ENCODE results near the gene GRK1.

The GRK1 gene

DNA sequence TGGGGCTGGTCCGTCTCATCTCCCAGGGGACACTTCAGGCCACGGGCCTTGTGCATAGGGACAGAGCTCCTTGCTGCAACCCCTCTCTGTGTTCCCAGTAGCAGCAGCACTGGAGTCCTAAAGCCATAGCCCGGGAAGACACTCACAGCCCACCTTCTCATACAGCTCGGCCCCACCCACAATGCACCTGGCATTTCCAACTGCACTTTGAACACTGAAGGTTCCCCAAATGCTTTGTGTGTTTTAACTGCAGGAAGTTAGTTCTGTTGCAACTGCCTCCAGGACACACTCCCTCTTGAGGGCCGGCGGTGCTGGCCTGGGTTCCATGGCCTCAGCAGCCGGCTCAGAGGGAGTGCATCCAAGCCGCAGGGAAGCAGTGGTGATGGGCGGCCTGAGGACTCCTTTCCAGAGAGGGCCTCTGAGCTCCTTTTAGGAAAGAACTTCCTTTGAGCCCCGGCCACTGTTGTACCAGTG lies 69.3 kb downstream of the GRK1 start:
- no peak for DNase-seq (ENCODE audit: low read depth)
- H3K4me3 ChIP-seq (ENCODE audit: low read length): no peak overlapping the region
- TF ChIP-seq, protein P1, sequence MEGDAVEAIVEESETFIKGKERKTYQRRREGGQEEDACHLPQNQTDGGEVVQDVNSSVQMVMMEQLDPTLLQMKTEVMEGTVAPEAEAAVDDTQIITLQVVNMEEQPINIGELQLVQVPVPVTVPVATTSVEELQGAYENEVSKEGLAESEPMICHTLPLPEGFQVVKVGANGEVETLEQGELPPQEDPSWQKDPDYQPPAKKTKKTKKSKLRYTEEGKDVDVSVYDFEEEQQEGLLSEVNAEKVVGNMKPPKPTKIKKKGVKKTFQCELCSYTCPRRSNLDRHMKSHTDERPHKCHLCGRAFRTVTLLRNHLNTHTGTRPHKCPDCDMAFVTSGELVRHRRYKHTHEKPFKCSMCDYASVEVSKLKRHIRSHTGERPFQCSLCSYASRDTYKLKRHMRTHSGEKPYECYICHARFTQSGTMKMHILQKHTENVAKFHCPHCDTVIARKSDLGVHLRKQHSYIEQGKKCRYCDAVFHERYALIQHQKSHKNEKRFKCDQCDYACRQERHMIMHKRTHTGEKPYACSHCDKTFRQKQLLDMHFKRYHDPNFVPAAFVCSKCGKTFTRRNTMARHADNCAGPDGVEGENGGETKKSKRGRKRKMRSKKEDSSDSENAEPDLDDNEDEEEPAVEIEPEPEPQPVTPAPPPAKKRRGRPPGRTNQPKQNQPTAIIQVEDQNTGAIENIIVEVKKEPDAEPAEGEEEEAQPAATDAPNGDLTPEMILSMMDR (conservative IDR thresholded peaks at IDR 0.05; ENCODE audit: low read depth, low read length): no peak

DNA sequence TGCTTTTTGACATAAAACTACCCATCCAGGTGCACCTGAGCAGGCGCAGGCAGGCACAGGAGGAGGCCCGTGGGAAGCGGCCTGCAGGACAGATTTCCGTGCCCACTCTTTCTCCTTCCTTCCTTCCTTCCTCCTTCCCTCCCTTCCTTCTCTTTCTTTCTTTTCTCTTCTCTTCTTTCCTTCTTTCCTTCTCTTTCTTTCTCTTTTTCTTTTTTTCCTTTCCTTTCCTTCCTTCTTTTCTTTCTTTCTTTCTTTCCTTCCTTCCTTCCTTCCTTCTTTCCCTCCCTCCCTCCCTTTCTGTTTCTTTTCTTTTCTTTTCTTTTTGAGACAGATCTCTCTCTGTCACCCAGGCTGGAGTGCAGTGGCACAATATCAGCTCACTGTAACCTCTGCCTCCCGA lies 70.8 kb downstream of the GRK1 start:
- DNase-seq (ENCODE audit: low read depth): no peak
- TF ChIP-seq, protein P1 (conservative IDR thresholded peaks at IDR 0.05; ENCODE audit: low read depth, low read length): no peak
- H3K4me3 ChIP-seq (ENCODE audit: low read length): no peak overlapping the region

DNA sequence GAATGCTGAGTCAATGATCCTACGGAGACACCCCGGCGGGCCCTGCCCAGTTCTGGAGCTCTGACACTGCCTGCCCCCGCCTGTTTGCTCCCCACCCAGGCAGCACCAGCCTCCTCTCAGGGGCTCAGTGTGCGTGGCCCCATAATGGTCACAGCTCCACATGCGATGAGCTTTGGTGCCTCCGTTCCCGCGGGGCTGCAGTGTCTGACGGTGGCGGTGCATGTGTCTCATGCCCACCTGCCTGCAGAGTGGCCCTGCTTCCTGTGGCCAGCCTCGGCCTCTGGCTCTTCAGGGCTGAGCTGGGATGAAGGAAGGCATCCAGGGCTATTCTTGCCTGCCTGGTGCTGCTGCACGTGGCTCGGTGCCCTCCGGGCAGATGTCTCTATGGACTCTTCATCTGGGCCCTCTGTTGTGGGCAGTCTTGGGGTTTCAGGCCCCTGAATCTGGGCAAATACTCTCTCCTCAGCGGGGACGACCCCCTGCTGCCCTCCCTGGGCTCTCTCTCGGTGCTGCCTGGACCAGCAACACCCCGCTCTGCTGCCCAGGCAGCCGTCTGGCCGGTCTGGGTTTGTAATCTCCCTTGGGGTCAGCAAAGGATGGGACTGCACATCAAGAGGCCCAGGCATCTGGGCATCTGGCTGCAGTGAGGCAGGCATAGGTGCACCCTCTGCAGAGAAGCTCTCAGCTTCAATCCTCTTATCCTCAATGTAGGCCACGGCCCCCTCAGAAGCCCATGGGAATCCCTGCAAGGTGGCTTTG lies 72.7 kb downstream of the GRK1 start:
- TF ChIP-seq, protein P1 (conservative IDR thresholded peaks at IDR 0.05; ENCODE audit: low read depth, low read length): no peak
- H3K4me3 ChIP-seq (ENCODE audit: low read length): no peak overlapping the region

DNA sequence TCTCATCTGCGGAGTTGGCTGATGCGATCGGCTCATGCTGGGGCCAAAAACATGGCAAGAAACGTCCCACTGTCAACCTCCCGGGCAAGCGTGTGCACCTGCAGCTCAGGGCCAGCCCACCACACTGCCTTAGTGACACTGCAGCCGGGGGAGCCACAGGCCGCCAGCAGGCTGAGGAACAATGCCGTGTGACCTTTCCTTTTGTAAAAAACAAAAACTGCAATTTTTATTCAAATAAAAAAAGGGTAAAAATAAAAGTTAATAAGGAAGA lies 73.2 kb downstream of the GRK1 start:
- no peak for DNase-seq (ENCODE audit: low read depth)
- TF ChIP-seq, protein P1 (conservative IDR thresholded peaks at IDR 0.05; ENCODE audit: low read depth, low read length): no peak

More for the DNA sequence above, 72.7 kb downstream of the GRK1 start:
- DNase-seq (ENCODE audit: low read depth): no peak

DNA sequence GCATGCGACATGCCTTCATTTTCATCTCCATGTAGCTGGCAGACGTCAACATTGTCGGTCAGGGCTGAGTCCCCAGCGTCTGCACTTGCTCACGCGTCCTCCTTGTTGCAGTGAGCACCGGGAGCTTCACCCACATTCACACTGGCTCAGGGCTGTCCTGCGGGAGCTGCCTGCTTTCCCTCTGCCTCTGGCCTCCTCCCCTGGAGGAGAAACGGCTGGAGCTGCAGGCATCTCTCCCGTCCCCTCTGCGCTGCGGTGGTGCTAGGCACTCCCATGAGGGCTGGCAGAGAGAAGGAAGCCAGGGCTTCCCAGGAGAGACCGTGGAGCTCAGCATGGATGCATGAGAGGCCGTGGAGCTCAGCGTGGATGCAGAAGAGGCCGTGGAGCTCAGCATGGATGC lies 73.6 kb downstream of the GRK1 start:
- TF ChIP-seq, protein P1 (conservative IDR thresholded peaks at IDR 0.05; ENCODE audit: low read depth, low read length): no peak
- DNase-seq (ENCODE audit: low read depth): no peak
- H3K4me3 ChIP-seq (ENCODE audit: low read length): no peak overlapping the region

More for the DNA sequence above, 73.2 kb downstream of the GRK1 start:
- H3K4me3 ChIP-seq (ENCODE audit: low read length): no peak overlapping the region

DNA sequence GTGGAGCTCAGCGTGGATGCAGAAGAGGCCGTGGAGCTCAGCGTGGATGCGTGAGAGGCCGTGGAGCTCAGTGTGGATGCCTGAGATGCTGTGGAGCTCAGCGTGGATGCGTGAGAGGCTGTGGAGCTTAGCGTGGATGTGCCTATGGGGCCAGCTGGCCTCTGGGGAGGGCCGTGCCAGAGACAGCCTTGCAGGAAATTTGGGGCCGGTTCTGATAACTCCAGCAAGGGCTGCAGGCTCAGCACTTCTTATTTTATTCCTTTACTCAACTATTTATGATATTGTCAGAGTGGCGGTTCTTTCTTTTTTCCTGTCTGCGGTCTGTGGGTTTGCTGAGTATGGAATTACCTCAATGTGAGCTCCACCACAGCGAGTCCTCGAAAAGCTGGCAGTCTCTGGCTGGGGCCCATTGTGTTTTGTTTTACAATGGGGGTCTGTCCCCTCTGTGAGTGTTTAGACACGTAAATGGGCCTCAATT lies 74.2 kb downstream of the GRK1 start:
- no peak for DNase-seq (ENCODE audit: low read depth)
- TF ChIP-seq, protein P1 (conservative IDR thresholded peaks at IDR 0.05; ENCODE audit: low read depth, low read length): no peak
- H3K4me3 ChIP-seq (ENCODE audit: low read length): no peak overlapping the region

DNA sequence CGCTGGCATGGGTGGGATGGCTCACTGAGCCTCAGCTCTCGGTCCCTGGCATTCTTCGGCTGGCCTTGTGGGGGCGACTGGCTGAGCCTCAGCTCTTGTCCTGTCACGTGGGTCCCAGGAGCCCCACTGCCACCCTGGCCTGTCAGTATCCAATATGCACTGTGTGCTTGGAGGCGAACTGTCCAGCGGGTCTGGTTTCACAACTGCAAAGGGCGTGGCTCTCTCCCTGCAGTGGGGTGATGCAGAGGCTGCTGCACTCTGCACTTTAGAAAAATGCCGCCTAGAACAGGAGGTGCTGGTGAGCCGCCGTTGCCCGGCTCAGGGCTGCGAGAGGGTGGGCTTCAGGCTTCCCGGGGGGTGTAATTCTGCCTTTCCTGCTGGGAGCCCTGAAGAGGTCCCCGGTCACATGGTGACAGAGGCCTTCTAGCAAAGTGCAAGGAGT lies 75.0 kb downstream of the GRK1 start:
- TF ChIP-seq, protein P1 (conservative IDR thresholded peaks at IDR 0.05; ENCODE audit: low read depth, low read length): peak; percentile 57
- DNase-seq (ENCODE audit: low read depth): peak; percentile 24
- H3K4me3 ChIP-seq (ENCODE audit: low read length): no peak overlapping the region
